HG03135 (cell line): ENCODE results near the gene ZRSR2.
"Not testable (repeated sequence)": the region's sequence is repeated elsewhere in the genome, so short reads cannot be mapped to it uniquely, and the experiment has no call there.

Experiments
- ATAC-seq: cut with Tn5 transposase; IDR thresholded peaks from one replicate; pipeline ENCODE4 v1.9.1; 2021; ENCODE audit warnings: mild to moderate bottlenecking, moderate library complexity; ENCODE audit not compliant: unreplicated experiment

The ZRSR2 gene, protein sequence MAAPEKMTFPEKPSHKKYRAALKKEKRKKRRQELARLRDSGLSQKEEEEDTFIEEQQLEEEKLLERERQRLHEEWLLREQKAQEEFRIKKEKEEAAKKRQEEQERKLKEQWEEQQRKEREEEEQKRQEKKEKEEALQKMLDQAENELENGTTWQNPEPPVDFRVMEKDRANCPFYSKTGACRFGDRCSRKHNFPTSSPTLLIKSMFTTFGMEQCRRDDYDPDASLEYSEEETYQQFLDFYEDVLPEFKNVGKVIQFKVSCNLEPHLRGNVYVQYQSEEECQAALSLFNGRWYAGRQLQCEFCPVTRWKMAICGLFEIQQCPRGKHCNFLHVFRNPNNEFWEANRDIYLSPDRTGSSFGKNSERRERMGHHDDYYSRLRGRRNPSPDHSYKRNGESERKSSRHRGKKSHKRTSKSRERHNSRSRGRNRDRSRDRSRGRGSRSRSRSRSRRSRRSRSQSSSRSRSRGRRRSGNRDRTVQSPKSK

DNA sequence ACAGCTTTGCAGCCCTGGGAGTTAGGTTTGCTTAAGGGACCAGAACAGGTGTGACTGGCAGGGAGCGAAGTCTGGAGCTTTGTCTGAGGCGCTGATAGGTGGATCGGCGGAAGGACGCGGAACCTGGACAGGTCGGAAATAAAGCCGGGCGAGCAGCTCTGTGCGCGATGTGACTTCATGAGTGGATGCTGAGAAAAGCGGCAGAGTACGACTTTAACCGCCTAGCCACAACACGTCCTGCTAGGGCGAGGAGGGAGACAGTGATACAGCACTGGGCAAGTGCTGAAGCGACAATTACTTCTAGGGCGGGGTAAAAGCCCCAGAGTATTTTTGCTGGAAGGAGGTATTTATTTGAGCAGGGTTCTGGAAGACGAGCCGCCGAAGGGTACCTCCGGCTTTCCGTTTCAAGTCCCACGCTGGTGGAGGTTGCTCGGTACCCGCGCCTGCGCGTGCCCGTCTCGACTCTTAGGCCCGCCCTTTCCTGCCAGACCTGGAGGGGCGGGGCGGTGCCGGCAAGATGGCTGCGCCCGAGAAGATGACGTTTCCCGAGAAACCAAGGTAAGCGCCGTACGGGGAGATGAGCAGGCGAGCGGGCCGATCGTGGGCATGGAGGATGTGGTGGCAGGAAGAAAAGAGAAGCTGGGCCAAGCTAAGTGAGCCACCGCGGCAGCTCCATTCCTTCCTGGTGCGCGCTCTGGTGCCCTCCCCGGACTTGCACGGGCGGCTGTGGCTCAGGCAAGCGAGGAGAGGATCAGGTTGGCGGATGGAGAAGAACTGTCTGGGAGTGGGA, at the start of gene ZRSR2:
TSS of gene ZRSR2 (plus strand) at position 506 of the 790 bp plus-strand sequence. CDS start at position 518, 12 bp downstream.
- ATAC-seq: peak; percentile 90

DNA sequence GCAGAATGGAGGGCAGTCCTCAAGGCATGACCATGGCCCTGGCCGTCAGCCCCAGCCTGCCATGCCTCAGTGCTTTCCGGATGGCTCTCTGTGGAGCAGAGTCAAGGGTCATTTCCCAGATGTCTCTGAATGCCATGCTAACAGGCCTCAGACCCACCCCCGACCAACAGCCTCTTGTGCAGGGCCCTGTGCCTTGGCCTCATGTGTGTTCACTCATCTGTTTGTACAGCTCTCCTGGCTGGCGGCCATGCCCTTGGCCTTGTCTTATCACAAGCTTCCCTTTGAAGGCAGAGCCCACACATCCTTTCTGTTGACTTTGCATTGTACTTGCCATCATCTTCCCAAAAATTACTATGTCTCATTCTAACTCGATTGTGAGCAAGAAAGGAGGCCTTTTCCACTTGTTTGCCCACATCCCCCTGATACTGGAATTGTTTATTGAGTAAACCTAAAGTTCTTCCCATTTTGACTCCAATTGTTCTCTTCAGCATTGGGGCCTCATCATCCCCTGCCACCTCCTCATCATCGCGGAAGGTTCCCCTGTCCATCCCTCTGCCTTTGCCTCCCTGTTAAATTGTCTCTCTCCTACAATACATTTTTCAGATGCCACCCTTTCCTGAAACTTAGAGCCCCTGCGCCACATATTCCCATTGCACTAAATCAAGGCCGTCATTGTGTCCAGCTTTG, 46.0 kb upstream of the ZRSR2 start:
- no peak for ATAC-seq

DNA sequence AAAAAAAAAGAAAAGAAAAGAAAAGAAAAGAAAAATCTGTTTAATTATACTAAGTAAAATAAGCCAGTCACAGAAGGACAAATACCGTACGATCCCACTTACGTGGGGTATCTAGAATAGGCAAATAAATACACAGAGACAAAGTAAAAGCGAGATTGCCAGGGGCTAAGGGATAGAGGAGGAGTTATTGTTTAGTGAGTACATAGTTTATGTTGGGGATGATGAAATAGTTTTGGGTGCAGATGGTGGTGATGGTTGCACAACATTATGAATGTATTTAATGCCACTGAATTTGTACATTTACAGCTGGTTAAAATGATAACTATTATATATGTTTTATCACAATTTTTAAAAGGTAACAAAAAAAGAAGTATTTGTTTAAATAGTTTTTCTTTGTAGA, 45.1 kb upstream of the ZRSR2 start:
- no peak for ATAC-seq

DNA sequence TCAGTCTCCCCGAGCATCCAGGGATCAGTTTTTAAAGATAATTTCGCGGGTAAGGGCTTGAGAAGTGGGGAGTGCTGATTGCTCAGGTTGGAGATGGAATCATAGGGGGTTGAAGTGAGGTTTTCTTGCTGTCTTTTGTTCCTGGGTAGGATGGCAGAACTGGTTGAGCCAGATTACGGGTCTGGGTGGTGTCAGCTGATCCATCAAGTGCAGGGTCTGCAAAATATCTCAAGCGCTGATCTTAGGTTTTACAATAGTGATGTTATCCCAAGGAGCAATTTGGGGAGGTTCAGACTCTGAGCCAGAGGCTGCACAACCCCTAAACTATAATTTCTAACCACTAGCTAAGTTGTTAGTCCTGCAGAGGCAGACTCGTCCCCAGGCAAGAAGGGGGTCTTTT, 43.6 kb upstream of the ZRSR2 start:
- ATAC-seq: not testable (repeated sequence)

DNA sequence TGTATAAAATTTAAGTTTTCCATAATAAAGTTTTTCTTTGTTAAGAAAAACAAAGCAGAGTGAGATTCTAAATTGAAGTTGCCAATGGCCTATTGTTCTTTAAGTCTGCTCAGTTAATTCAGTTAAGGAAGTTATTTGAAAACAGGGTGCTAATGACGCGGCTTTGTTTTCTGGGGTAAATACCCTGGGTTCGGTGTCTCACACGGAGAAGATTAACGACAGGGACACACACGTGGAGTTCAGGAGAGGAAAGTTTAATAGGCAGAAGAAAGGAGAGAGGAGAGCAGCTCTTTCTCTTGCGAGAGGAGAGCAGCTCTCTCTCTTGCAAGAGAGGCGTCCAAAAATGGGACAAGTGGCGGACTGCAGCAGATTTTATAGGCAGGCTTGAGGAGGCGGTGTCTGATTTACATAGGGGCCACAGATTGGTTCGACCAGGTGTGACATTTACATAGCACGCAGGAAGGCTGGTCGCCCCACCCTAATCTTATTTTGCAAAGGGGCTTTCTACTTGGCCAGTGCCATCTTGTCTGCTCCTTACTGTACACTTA, 42.6 kb upstream of the ZRSR2 start:
- no peak for ATAC-seq

DNA sequence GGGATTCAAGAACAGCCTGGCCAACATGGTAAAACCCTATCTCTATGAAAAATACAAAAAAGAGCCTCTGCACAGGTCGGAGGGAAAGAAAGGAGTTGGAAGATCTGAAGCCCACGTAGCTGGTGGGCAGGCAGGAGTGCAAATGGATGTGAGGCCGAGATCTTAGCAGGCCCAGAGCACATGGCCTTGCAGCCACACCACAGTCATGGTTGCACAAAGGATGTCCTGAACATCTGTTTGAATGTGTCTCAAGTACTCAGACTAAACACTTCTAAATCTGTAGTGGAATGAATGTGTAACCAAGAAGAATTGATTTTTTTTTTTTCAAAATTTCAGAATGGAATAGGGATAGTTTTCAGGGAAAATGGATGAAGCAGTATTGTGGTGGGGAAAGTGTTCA, 41.4 kb upstream of the ZRSR2 start:
- no peak for ATAC-seq

DNA sequence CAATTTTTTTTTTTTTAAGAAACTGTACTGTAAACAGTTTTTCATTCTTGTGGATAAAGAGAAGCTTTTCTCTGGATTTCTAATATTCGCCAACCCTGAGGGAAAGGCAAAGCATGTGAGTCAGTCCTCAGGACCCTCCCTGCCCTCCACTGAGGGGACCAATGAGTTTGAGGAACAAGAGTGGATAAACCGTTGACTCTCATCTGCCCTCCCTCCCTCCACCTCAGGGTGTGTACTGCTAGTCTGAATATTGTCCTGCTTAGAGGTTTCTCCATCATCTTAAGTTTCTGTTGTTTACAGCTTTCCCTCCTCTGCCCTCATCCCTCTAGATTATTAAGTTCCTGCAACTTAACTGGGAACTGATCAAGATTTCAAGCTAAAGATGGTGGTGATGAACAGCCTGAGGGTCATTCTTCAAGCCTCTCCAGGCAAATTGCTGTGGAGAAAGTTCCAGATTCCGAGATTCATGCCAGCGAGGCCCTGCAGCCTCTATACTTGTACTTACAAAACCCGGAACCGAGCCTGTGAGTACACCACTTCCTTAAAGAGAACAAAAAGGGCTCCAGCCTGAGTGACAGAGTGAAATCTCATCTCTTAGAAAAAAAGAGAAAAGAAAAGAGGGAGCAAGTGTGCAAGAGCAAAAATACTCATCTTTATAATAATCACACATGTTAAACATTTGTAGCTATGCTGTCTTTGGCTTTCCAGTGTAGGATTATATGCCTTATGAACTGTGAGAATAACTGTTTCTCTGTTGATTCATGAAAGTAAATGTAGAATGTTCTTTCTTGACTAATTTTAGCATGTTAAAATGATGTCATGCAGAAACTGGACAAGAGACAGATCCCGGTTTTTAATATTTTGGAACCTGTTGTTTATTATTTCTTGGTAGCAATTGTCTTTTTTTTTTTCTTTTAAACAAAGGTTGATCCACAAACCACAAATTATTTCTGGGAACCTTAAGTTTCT, 40.4 kb upstream of the ZRSR2 start:
- ATAC-seq: peak; percentile 89

DNA sequence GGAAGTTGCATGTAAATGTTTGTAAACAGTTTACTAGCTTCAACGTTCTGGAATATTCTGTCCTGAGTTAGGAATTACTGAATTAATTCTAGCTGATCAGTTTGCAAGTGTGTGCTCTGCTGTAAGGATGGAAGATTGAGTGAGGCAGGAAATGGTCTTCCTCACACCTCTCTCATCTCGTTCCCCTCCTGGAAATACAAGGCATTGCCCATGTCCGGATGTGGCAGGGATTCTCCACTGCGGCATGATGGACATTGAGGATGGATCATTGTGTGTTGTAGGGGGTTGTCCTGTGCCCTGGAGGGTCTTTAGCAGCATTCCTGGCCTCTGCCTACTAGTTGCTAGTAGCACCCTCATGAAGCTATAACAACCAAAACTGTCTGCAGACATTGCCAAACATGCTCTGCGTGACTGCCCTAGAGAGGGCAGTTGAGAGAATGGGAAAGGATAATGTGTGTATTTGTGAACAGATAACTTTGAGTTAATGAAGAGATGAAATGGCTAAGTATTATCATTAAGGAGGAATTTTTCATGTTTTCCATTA, 39.6 kb upstream of the ZRSR2 start:
- no peak for ATAC-seq

DNA sequence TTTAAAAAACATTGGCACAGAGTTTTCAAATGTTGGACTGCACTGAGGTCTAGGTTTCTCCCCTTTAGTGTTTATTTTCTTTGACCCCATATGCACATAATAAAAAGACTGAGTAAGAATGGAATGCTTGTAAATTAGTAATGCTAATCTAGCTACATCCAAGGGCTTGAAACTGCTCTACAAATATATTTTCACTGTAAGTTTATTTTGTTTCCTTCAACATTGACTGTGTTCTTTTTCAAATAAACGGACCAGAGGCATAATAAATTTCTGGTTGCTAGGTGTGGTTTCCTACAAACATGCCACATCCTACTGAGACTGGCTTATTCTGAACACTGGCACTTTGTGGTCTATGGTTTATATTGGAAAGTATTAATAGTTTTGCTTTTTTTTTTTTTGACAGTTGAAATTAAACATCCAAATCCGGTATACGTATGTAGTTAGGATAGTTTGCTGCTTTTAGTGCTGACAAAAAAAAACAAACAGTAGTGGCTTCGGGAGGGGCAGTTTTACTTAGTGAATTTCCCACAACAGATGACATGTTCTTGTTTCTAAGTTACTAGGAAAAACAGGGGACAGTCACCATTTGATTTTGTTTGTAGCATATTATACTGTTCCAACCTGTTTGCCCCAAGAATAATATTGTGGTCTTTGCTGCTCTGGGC, 39.0 kb upstream of the ZRSR2 start:
- ATAC-seq: no peak

DNA sequence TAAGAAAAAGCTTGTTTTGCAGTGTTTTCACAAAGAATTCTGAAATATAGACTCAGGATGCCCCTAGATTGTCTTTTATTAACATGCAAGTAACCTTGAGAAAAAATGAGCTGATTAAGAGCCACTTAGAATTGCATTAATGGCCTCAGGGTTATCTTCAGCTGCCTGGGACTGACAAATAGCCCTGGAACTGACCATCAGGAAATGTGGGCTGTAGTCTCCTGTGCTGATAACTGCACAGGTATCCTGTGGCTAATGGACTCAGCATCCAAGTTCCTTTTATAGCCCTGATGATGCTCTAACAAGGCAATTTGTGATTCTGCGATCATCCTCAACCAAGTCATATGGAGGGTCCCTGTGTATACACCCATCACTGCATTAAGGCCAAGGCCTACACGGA, 35.2 kb upstream of the ZRSR2 start:
- no peak for ATAC-seq

DNA sequence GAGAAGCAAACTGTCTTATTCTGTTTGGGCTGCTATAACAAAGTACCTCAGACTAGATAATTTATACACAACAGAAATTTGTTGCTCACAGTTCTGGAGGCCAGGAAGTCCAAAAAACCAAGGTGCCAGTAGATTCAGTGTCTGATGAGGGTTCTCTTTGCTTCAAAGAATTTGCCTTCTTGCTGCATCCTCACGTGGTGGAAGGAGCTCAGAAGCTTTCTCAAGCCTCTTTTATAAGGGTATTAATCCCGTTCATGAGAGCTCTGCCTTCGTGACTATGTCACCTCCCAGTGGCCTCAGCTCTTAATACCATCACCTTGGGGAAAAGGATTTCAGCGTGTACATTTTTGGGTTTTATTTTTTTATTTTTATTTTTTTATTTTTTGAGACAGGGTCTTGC, 32.1 kb upstream of the ZRSR2 start:
- no peak for ATAC-seq

DNA sequence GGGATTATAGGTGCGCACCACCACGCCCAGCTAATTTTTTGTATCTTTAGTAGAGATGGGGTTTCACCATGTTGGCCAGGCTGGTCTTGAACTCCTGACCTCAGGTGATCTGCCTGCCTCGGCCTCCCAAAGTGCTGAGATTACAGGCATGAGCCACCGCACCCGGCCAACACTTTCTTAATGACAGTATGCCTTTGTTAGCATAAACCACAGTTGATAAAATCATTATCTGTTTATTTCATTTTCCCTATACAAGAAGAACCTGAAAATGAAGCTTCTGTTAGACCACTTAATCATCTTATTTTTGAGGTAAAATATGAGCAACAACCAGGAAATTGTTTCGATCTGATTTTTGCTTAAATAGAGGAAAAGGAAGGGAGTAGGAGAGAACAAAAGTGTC, 30.4 kb upstream of the ZRSR2 start:
- ATAC-seq: not testable (repeated sequence)

DNA sequence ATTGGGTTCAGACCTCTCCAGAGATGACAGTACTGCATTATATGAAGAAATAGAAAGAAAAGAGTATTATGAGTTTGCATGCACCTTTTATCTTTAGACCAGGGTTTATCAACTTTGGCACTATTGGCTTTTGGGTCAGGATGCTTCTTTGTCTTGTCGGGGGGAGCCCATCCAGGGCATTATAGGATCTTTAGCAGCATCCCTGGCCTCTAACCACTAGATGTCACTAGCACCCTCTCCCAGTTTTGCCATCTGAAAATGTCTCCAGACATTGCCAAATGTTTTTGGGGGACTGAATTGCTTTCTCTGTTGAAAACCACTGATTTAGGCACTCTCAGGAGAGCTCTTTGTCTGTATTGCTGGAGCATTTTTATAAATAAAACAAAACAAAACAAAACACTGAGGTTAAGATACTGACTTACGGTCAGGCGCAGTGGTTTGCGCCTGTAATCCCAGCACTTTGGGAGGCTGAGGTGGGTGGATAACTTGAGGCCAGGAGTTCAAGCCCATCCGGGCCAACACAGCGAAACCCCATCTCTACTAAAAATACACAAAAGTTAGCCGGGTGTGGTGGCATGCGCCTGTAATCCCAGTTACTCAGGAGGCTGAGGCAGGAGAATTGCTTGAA, 28.6 kb upstream of the ZRSR2 start:
- peak; percentile 69 for ATAC-seq

DNA sequence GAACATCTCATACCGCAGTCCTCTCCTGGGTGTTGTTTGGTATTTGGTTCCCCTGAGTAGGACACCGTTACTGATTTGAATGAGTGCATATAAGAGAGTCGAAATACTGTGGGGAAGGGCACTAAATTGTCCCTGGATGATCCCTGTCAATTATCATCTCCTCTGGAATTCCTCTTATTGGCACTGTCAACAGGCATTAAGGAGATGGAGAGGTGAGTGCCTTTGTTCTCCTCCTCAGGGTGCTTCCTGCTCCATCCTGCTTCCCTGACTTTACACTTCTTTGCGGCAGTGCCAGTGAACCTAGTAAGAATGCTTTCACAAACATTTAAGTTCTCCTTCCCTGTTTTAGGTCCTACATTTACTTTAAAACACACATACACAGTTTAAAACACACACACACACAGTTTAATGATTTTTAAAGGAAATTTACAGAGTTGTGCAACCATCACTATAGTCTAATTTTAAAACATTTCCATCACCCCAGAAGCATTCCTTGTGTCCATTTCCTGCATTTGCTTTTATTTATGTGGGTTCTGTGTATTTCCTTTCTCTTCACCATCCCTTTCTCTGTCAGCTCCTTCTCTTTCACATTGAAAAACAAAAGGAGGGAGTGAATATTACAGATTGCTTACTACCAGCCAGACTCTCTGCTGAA, 20.9 kb upstream of the ZRSR2 start:
- no peak for ATAC-seq

DNA sequence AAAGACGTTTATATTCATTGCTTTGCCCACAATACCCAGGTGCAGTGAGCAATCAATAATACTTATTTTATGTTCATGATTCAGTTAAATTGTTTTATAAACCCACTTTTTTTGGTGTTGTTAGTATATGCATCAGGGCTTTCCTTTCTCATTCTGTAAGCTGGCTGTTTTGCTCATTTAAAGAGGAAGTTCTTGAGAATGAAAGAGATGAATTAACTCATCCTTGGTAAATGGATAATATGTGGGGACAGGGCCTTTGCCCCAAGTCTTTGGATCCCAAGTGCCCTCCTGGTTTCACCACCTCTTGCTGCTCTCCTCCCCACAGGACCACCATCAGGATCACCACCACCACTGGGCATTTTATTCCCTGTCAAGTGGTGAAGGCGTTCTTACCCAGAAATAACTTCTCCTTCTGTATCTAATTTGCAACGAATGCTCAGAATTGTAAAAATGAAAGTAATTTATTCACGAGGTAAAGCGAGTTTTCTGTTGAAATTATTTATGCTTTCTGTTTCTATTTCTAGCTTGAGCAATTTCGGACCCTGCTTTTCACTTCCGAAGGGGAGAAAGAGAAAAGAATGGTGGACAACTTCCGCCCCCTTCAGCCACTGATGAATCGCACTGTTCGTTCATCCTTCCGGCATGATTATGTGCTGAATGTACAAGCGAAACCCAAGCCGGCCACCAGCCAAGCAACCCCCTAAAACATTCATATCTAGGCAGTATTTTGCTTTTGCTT, 8.2 kb upstream of the ZRSR2 start:
- peak; percentile 84 for ATAC-seq

DNA sequence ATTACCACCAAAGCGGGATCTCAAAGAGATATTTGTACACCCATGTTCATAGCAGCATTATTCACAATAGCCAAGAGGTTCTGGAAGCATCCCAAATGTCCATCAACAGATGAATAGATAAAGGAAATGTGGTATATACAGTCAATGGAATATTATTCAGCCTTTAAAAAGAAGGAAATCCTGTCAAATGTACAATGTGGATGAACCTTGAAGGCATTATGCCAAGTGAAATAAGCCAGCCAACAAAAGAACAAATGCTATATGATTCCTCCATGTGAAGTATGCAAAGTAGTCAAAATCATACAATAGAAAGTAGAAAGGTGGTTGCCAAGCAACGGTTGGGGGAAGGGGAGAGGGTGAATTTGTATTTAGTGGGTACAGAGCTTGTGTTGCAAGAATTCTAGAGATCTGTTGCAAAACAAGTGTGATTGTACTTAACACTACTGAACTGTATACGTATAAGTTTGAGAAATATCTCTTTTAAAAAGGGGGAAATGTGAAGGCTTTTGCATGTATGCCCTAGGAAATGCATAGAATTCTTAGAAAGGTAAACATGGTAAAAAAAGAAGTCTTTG, 5.0 kb upstream of the ZRSR2 start:
- no peak for ATAC-seq

DNA sequence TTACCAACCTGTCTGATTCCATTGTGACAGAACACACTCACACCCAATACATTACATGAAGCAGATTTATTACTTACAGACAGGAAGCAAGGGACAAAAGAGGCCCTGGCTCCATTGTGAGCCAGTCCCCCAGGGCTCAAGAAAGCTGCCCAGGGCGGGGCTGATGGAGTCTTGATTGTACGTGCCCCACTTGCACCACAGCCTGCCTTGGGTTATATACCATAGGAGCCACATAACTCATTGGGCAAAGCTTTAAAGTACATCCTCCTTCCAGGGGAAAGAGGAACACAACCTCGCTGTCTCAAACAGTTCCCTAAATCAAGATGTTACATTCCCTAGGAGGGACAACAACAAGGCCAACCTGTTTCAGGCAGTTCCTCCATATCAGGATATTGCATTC, 3.4 kb upstream of the ZRSR2 start:
- no peak for ATAC-seq
